Epithelial cell of prostate (primary cell): ENCODE measurements around the gene PARD3B.
"Not testable (repeated sequence)": the region's sequence is repeated elsewhere in the genome, so short reads cannot be mapped to it uniquely, and the experiment has no call there.

Experiments used
- DNase-seq: peaks from one replicate; pipeline ENCODE4 v3.0.0-alpha.2; 2011; ENCODE audit warnings: low read depth, low spot score
- H3K27ac ChIP-seq: fragments of 450-650 bp; 2 replicates; pipeline ENCODE4 v1.5.1; 2017; ENCODE audit warnings: mild to moderate bottlenecking

Gene PARD3B

DNA sequence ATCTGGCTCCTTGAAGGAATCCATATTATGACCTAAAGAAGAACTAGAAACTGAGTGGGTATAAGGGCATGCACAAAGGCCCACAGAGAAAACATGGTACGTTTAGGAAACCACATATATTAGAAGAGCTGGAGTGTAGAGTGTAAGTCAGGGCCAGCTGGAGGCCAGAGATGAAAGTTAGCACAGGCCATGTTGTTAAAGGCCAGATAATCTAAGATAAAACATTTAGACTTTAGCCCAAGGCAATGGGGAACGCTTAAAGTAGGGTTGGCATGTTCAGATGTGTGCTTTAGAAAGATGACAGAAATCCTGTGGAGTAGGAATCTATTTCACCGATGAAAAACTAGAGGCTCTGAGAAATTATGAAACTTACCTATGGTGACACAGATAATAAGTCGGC, 907.9 kb downstream of the PARD3B start:
- H3K27ac ChIP-seq: no peak overlapping the region
- DNase-seq: no peak

DNA sequence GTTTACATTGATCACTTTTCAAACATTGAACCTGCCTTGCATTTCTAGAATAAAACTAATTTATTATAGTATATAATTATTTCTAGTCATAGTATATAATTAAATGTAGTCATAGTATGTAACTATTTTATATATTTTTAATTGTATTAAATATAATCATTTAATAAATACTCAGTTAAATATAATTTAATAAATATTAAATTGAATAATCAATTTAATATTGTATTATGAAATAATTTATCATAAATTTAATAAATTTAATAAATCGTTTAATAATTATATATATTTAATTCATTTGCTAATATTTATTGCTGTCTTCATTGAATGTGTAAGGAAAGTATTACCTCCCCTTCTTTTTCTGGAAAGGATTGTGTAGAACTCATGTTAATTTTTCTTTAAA, 911.4 kb downstream of the PARD3B start:
- DNase-seq: no peak
- H3K27ac ChIP-seq: no peak overlapping the region

DNA sequence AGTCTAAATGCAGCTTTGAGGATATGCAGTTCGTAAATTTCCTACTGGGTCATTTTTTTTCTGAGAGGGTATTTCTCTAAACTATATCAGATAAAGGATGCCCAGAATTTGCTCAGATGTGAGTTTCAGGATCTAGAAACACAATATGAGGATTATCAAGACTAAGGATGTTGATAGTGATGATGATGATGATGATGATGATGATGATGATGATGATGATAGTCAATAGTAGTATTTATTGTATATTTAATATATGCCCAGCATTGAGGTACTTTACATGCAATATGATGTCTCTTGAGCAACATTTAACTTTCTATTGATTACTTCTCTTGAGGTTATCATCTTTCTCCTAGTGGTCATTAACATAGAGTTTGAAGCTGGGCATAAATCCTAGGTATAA, 914.9 kb downstream of the PARD3B start:
- H3K27ac ChIP-seq: no peak overlapping the region
- DNase-seq: no peak

DNA sequence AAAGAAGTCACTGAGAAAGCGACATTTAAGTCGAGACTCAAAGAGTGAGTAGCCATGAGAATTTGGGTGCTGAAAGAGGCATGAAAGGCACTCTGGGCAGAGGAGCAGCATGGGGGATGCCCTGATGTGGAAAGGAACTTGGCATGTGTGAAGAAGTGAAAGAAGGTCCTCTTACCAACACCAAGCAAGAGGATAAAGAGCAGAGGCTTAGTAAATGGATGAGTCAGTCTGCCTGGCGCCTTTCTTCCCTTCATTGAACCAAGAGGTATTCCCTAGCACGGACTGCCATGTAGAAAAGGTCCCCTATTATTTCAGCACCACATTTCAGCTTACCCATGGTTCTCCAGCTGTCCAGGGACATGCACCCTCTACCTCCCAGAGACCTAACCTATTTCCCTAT, 915.9 kb downstream of the PARD3B start:
- H3K27ac ChIP-seq: no peak overlapping the region
- no peak for DNase-seq

DNA sequence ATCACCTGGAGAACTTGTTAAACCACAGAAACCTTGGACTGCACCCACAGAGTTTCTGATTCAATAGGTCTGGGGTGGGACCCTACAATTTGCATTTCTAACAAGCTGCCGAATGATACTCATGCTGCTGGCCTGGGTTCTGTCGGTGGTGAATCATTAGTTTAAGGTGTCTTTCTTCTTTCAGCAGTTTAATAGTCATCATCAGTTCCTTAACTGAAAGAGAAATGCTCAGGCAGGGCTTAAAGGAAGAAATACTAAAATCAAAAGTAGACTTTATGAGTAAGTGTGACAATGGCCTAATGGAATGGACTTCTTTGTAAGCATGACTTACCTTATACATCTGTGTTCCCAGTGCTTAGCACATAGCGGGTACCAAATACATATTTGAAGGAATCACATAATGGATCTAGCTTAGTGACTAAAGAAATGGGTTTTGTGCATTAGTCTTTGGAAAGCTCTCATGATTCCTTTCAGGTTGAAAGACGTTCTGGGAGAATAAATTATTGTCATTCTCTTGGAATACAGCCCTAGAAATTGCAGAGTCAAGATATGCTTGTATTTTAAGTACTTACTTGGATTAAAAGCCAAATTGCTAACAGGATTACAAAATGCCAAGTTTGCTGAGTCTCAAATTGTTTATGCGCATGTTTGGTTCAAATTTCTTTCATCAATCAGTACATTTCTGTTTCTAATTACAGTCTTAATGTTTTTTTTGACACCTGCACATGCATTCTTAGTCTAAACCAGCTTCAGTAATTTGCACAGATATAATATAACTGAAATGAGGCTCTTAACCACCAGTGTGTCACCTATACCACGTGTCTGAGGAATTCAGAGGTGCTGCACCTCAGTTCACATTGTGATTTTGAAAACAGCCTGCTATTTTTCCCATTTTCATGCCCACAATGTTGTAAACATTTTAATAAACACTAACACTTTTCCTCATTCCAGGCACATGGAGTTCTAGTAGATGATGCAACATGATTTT, 916.7 kb downstream of the PARD3B start:
- no peak for DNase-seq

DNA sequence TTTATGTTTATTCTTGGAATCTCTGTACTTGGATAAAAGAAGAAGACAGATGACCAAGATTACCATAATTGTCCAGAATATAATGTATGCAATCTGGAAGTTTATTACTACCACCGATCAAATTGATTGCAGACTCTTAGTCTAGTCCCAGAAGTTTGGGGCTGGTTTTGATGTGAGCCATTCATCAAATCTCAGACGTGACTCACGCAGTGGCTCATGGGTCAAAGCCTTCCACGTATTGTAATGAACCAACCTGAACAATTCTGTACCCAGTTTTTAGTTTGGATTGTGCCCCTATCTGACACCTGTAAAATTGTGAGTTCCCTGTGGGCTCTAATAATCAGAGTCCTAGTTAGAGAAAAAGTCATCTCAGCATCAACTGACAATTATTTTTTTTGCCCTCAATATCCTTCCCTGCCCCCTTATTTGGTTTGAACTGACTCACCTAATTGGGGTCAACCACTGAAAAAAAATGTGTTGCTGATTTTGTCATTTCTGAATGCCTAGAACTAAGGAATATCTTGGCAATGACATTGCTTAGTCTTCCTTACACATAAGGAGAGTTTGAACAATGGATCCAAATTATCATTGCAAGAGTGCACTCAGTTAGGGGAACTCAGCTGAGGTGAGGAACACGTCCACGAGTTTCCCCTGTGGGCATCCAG, 917.5 kb downstream of the PARD3B start:
- no peak overlapping the region for H3K27ac ChIP-seq
- no peak for DNase-seq

More for the DNA sequence above, 916.7 kb downstream of the PARD3B start:
- no peak overlapping the region for H3K27ac ChIP-seq

DNA sequence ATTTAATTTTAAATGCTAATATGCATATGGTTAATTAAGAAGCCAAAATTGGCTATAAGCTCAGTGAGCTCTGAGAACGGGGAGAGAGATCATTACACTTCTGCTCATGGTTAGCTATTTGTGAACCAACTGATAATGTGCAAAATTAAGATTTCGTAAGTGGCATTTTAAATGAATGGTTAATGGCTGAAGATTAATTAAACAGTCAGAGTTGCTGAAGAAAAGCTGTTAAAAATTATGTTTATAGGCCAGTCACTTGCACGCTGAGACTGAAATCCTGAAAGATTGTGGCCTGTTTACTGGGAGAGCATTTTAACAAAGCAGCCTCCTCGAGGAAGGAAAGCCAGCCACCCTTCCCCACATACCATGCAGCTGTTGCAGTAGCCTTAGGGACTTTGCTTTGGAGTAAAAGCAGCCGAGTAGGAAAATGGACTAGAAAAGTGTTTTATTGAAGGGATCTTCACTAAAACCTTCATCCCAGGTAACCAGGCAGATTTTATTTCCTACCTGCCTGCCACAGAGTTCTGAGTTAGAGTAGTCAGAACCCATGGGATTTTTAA, 918.3 kb downstream of the PARD3B start:
- no peak for DNase-seq
- H3K27ac ChIP-seq: no peak overlapping the region

DNA sequence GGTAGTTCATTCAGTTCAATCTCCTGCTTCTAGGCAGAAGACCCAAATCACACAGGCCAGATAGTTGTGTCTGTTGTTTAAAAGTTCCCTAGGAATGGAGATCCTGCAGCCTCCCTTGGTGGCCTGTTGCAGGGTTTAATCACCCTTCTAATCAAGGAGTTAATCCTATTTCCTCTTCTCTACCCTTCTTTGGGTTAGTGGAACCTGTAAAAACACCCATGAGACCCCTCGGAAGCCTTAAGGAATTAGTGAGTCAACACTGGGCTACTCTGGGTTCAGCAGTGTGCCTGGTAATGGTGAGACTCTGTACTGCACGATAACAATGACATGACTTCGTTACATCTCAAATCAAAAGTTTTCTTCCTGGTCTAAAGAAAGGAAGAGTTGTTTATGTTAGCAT, 919.4 kb downstream of the PARD3B start:
- no peak for DNase-seq
- no peak overlapping the region for H3K27ac ChIP-seq

DNA sequence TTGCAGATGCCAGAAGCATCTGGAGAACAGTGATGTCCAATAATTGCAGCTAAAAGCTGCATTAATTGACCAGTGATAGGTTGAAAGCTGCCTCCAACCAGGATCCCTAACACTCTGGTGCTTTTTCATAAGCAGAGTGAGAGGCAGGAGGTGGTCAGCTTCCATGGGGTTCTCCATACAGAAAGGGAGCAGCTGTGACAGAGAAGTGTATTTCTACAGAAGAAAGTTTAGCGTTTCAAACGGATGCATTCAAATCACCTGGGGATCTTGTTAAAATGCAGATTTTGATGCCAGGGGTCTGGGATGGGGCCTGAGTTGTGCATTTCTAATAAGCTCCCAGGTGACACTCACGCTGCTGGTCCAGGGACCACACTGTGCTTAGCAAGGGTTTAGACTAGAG, 920.5 kb downstream of the PARD3B start:
- no peak overlapping the region for H3K27ac ChIP-seq
- DNase-seq: no peak

DNA sequence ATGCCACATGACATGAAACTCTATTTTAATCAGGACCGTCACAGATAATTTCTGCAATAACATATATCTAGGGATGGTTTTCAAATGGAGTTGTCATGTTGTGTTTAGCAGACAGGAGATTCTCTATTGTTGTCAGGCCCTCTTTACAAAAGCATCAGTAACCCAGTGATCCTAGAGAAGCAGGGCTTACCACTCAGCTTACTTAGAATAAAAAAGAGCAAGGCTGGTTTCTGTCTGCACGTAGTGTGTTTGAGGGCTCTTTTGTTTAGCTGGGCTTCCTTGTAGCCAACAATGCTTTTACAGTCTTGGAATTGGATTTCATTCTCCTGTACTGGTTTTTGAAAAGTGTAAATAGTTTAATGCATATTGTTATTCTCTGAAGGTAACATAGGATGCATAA, 926.5 kb downstream of the PARD3B start:
- DNase-seq: no peak

DNA sequence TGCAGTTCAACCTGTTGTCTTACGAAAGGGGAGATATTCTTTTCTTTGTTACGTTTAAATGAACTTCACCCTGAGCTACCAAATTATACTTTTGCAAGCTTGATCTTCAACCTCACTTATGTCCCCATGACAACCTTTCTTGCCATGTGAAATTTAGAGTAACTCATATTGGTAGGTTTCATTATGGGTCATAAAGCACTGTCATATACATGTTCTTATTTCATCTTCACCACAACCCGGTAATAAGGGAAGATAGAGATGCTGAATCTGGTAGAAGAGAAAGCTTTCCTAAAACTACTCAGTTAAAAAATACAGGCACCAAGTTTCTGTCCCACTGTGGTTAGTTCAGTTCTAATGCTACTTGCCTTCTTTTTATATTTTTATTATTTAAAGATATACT, 928.5 kb downstream of the PARD3B start:
- no peak for DNase-seq
- no peak overlapping the region for H3K27ac ChIP-seq

More for the DNA sequence above, 926.5 kb downstream of the PARD3B start:
- no peak overlapping the region for H3K27ac ChIP-seq

DNA sequence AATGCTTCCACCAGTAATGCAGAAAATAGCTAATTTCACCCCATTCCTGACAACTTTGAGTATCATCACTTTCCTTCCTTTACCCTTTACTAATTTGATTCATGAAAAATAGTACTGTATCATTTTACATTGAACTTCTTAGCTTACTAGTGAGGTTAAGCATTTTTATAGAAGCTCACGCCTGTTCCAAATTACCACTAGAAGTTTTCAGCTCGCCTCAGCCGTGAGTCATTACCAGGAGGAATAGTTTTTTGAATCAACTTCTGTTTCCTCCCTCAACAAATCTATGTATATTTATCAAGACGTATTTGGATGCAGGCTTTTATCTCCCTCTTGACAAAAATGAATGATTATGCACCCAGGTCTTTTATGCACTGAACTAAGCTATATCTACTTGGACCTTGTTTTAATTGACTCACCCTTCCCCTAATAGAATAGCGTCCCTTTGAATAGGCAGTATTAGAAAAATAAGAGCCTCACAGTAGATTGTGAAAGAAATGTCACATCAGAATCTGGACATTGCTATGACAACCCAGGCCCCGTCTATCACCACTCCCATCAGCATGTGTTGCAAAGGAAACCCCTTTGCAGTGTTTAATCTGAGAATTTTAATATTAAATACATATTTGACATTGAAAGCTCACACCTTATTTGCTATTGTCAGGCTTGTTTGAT, 929.6 kb downstream of the PARD3B start:
- no peak for DNase-seq
- H3K27ac ChIP-seq: no peak overlapping the region

DNA sequence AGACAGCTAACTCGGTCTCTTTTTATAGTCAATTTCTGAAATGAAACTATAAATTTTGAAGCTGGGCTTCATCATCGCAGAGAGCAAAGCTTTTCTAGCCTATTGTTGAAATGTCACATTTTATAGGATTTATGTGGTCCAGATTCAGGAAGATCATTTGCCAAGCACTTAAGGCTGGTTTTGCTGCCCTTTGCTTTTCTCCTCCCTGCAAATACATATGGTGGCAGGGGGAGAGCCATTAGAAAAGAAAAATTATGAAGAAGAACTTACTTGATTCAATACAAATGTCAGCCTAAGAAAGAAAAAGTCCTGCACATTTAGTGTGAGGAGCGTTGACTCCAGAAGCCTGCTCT, 930.1 kb downstream of the PARD3B start:
- H3K27ac ChIP-seq: no peak overlapping the region
- DNase-seq: no peak

DNA sequence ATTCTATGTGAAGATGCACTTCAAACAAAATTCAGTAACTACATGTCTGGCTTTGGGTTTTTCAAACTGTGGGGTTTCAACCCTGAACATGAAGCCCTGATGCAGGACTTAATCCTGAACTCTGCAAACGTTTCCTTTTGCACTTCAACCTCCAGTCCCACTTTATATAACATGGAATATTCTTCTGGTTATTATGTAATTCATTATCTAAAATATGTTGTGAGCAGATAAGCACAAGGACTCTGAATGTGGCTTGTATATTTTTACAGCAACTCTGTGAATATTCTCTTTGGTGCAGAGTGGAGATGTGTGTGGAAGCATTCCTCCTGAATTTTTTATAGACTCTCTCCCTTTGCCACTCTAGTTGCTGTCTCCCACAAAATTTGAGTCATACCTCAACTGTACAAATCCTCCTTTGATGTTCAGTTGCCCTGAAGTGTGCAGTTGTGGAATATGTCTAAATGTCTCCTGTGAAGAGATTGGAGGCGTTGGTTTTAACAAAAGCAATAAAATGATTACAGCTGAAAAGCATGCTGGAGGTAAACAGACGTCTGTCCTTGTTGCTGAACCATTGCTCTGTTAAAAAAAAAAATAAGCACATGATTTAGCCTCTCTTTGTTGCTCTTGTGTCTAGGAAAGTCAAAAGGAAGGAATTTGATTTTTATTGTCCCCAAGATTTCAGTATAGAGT, 931.9 kb downstream of the PARD3B start:
- H3K27ac ChIP-seq: no peak overlapping the region
- no peak for DNase-seq

DNA sequence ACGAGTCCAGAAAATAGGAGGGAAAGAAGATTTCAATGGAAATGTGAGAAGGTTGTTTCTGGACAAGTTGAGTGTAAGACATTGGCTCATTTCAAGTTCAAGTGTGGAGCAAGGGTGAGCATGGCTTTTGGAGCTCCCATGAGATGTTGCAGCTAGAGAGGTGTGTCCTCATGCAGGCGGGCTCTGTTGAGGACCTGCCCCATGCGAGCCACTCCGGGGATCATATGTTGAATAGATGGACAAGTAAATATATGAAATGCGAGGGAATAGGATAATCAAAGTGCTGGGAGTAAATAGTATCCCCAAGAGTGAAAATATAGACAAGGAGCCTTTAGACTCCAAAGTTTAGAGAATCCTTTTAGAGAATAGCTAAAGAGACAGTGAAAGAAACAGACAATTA, 936.6 kb downstream of the PARD3B start:
- no peak overlapping the region for H3K27ac ChIP-seq
- no peak for DNase-seq

DNA sequence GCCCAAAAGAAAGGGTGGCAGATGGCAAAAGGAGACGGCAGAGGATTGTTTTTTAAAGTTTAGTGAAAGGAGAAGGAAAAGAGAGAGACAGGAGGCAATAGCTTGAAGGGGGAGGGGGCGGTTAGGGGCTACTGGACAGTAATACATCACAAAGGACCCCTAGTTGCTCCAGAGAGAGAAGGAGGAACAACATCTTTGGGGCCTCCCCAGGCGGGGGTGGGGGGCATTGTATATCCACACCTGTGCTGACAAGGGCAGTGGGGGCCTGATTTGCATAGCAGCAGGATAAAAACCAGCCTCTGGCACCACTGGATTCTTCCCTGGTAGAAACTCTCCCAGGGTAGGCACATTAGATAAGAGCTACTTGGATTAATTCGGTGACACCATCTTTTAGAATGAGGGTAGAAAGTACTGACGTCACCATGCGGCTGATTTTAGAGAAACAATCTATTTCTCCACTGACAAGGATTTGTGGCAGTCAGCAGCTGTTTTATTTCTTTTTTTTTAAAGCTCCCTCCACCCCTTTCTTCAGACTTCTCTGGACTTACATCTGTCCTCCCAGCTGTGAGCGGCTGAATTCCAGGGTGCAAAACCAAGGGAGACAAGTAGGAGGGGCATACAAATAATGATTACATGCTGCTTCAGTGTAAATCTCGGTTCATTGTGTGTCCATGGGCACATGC, 937.3 kb downstream of the PARD3B start:
- DNase-seq: no peak
- no peak overlapping the region for H3K27ac ChIP-seq

DNA sequence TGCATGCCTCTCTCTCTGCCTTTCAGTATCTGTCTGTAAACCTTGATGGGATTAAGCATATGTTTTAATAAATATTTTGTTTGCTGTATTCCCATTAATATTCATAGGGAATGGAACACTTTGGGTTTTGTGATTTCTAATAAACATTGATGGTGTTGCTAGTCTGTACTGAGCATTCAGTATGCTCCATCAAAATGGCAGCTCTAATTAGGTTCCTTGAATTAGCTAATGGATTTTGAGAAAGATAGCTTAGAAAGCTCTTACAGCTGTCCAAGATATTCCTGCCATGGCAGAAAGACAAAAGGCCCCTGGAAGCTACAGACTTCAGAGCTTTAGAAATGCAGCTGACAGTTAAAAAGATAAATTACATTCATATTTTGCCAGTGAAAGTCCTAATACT, 937.8 kb downstream of the PARD3B start:
- H3K27ac ChIP-seq: no peak overlapping the region
- no peak for DNase-seq

DNA sequence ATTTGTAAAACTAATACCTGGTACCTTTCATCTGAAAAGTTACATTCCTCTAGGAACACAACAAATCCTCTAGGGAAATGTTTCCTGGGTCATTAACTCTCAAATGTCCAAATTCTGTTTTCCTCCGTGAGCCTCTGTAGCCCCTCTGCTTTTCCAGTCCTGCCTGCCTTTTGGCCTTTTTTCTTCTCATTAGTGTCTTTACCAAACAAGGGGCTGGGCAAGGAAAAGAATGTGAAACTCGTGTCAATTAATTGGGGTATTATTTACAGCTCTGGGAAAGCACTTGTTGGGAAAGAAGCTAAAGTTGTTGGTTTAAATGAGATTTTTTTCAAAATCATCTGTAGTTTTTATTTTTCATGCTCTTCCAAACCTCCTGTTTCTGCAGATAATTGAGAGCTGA, 938.9 kb downstream of the PARD3B start:
- no peak for DNase-seq
- H3K27ac ChIP-seq: no peak overlapping the region

DNA sequence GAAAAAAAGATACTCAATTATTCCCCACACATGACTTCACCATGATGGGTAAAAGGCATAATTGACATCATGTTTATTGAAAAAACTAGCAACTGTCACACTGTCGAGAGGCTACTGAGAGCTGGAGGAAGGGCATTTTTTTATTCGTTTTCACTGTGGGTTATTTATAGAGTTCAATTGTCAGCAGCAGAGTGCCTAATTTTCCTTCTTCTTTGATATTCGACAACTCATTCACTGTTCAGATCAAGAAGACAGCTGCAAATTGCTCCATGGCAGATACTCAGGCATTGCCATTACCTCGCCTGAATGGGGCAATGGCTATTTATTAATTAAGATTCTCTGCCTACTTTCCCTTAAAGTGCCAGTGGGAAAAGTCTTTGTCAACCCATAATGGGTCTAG, 939.5 kb downstream of the PARD3B start:
- no peak overlapping the region for H3K27ac ChIP-seq
- no peak for DNase-seq

DNA sequence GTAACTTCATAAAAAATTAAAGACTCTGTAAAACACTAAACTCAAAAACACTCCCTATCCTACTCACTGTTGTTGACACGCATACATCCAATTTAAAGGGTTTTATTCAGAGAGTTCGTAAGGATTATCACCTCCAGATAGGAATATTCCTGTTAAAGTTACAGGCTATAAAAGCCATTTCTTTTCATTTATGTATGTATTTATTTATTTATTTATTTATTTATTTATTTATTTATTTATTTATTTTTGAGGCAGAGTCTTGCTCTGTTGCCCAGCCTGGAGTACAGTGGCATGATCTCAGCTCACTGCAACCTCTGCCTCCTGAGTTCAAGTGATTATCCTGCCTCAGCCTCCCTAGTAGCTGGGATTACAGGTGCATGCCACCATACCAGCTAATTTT, 948.3 kb downstream of the PARD3B start:
- DNase-seq, H3K27ac ChIP-seq: not testable (repeated sequence)
